HG03565 (cell line): ENCODE measurements around the gene GIGYF1.
"Not testable (repeated sequence)": the region's sequence is repeated elsewhere in the genome, so short reads cannot be mapped to it uniquely, and the experiment has no call there.

Experiments
- ATAC-seq: cut with Tn5 transposase; IDR thresholded peaks from one replicate; pipeline ENCODE4 v1.9.1; 2021; ENCODE audit warnings: mild to moderate bottlenecking, moderate library complexity; ENCODE audit not compliant: unreplicated experiment

GIGYF1 gene

GRCh38 chr7:100694098-100694745 lies at the start of gene GIGYF1:
GIGYF1 (minus strand) TSS chr7:100694250; CDS start chr7:100688238, 6,012 bp downstream.
- ATAC-seq: no peak

GRCh38 chr7:100739934-100740333 lies 45.9 kb upstream of the GIGYF1 start:
- ATAC-seq: no peak

- no peak for ATAC-seq
Measured at GRCh38 chr7:100736671-100737070, 42.6 kb upstream of the GIGYF1 start.

- ATAC-seq: no peak
Measured at GRCh38 chr7:100735730-100736129, 41.7 kb upstream of the GIGYF1 start.

DNA sequence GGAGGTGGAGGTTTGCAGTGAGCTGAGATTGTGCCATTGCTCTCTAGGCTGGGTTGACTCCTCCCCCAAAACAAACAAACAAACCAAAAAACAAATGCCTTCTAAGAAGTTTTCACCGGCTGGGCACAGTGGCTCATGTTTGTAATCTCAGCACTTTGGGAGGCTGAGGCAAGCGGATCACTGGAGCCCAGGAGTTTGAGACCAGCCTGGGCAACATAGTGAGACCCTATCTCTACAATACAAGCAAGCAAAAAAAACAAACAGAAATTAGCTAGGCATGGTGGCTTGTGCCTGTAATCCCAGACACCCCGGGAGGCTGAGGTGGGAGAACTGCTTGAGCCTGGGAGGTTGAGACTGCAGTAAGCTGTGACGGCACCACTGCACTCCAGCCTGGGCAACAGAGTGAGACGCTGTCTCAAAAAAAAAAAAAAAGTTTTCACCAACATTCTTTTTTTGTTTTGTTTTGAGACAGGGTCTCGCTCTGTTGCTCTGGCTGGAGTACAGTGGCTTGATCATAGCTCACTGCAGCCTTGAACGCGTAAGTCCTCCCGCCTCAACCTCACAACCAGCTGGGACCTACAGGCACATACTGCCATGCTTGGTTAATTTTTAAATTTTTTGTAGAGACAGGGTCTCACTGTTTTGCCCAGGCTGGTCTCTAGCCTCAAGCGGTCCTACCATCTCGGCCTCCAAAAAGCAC lies 38.0 kb upstream of the GIGYF1 start:
- no peak for ATAC-seq

DNA sequence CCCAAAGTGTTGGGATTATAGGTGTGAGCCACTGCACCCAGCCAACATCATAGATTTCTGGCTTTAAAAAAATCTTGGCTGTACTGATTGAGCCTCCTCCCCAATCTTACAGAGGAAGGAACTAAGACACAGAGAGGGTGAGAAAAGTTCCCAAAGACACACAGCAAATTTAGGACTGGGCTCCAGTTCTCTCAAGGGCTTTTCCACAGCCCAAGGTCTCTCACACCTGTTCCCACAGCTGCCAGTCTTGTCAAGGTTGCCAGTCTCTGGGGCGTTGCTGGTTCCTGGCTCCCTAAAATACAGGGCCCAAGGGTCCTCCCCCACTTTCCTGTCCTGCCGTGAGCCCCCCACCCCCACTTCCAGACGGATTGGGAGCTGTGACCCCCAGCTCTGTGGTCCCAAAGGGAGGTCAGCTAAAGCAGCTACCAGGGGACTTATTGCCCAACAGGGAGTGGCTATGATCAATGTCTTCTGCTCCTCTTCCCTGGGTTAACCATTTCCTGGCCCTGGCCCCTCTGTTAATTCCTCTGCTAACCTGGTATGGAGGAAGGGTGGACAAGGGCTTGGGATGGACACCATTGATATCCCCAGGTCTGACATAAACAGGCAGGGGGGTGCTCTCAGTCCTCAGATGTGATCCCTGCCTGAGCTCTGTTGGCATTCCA lies 36.2 kb upstream of the GIGYF1 start:
- ATAC-seq: no peak

- no peak for ATAC-seq
Measured at GRCh38 chr7:100728196-100728595, 34.1 kb upstream of the GIGYF1 start.

DNA sequence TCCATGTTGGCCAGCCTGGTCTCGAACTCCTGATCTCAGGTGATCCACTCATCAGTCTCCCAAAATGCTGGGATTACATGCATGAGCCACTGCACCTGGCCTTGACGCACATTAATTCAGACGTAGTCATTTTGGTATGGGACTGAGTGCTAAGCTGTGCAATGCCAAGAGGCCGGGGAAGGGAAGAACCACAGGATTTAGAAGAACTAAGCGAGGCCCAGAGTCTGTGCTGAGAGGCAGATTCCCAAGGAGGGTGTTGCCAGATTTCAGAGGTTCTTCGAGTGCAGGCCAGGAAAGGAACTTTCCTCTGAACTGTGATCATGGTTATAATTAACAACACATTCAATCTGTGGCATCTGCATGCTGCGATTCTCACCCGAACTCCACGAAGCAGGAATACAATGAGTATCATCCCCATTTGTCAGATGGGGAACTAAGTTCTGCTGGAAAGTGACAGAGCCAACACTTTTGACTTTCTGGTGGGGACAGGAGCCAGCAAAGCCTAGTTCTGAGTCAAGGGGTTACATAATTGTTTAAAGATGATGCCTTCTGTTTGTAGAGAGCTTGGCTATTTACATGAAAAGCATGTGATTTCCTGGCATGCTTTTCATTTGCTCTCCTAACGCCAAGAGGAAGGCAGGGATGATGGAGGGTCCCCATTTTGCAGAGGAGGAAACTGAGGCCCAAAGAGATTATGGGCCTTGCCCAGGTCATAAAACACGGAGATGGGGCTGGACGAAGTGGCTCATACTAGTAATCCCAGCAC lies 33.1 kb upstream of the GIGYF1 start:
- ATAC-seq: no peak

GRCh38 chr7:100724364-100724763 lies 30.3 kb upstream of the GIGYF1 start:
- not testable (repeated sequence) for ATAC-seq

DNA sequence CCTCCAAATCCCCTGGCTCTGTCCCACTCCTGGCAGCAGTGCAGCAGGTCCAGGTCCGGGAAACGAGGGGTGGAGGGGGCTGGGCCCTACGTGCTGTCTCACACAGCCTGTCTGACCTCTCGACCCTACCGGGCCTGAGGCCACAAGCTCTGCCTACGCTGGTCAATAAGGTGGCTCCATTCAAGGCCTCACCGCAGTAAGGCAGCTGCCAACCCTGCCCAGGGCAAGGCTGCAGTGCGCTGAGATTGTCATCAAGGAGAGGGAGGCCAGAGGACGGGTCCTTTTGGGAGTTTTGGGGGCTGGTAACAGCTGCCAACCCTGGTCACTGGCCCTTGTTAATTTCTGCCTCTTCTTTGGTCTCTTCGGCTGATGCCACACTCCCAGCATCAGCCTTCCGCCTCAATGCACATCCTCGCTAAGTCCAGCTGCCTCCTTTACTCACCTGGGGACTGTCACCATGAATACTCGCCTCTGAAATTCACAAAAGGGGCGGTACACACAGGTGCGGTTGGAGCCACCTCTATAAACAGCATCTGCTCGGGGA lies 29.8 kb upstream of the GIGYF1 start:
- no peak for ATAC-seq

DNA sequence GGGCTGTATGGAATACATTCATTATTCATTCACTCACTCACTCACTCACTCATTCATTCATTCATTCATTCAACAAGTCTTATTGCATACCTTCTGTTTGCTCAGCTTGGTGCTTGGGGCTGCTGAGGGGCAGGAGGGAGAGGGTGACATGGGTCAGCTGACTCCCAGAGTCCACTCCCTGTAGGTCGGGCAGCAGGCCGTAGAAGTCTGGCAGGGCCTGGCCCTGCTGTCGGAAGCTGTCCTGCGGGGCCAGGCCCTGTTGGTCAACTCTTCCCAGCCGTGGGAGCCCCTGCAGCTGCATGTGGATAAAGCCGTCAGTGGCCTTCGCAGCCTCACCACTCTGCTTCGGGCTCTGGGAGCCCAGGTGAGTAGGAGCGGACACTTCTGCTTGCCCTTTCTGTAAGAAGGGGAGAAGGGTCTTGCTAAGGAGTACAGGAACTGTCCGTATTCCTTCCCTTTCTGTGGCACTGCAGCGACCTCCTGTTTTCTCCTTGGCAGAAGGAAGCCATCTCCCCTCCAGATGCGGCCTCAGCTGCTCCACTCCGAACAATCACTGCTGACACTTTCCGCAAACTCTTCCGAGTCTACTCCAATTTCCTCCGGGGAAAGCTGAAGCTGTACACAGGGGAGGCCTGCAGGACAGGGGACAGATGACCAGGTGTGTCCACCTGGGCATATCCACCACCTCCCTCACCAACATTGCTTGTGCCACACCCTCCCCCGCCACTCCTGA lies 28.6 kb upstream of the GIGYF1 start:
- ATAC-seq: no peak

DNA sequence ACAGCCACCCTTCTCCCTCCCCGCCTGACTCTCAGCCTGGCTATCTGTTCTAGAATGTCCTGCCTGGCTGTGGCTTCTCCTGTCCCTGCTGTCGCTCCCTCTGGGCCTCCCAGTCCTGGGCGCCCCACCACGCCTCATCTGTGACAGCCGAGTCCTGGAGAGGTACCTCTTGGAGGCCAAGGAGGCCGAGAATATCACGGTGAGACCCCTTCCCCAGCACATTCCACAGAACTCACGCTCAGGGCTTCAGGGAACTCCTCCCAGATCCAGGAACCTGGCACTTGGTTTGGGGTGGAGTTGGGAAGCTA lies 27.4 kb upstream of the GIGYF1 start:
- no peak for ATAC-seq

DNA sequence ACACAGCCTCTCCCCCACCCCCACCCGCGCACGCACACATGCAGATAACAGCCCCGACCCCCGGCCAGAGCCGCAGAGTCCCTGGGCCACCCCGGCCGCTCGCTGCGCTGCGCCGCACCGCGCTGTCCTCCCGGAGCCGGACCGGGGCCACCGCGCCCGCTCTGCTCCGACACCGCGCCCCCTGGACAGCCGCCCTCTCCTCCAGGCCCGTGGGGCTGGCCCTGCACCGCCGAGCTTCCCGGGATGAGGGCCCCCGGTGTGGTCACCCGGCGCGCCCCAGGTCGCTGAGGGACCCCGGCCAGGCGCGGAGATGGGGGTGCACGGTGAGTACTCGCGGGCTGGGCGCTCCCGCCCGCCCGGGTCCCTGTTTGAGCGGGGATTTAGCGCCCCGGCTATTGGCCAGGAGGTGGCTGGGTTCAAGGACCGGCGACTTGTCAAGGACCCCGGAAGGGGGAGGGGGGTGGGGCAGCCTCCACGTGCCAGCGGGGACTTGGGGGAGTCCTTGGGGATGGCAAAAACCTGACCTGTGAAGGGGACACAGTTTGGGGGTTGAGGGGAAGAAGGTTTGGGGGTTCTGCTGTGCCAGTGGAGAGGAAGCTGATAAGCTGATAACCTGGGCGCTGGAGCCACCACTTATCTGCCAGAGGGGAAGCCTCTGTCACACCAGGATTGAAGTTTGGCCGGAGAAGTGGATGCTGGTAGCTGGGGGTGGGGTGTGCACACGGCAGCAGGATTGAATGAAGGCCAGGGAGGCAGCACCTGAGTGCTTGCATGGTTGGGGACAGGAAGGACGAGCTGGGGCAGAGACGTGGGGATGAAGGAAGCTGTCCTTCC lies 26.8 kb upstream of the GIGYF1 start:
- ATAC-seq: no peak

- ATAC-seq: no peak
Measured at GRCh38 chr7:100720279-100720670, 26.2 kb upstream of the GIGYF1 start, which contains the start of gene EPO. EPO (plus strand) TSS chr7:100720468; CDS start chr7:100720981, 513 bp downstream.

DNA sequence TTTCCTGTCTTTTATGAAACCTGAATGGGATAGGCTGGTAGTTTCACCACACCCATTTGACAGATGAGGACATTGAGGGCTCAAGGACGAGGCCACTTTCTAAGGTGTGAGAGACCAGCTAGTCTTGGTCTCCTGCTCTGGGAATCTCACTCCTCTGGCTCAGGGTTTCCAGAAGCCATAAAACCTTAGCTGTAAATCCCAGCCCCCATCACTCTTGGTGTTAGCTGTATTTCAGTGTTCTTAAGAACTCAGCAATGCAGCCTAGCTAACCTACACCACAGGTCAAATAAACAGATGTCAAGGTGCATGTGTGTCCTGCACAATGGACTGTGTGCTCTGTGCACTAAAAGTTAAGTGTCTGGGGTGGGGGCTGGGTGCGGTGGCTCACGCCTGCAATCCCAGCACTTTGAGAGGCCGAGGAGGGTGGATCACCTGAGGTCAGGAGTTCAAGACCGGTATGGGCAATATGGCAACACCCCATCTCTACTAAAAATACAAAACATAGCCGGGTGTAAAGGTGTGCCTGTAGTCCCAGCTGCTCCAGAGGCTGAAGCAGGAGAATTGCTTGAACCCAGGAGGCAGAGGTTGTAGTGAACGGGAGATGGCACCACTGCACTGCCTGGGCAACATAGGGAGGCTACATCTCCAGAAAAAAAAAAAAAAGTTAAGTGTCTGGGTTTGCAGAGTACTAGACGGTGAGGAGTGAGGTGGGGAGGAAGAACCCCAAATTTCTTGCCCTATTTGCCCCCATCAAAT lies 25.7 kb upstream of the GIGYF1 start:
- no peak for ATAC-seq

DNA sequence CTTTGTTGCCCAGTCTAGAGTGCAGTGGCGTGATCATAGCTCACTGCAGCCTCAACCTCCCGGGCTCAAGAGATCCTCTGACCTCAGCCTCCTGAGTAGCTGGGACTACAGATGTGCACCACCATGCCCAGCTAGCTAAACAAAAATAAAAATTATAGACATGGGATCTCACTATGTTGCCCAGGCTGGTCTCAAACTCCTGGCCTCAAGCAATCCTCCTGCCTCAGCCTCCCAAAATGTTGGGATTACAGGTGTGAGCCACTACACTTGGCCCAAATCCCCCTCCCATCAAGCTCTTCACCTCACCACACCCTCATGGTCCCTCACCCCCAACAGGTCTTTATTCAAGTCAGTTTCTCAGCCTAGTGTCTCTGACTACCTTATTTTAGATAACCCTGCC lies 23.0 kb upstream of the GIGYF1 start:
- ATAC-seq: not testable (repeated sequence)

- no peak for ATAC-seq
Measured at GRCh38 chr7:100714725-100715124, 20.7 kb upstream of the GIGYF1 start.

DNA sequence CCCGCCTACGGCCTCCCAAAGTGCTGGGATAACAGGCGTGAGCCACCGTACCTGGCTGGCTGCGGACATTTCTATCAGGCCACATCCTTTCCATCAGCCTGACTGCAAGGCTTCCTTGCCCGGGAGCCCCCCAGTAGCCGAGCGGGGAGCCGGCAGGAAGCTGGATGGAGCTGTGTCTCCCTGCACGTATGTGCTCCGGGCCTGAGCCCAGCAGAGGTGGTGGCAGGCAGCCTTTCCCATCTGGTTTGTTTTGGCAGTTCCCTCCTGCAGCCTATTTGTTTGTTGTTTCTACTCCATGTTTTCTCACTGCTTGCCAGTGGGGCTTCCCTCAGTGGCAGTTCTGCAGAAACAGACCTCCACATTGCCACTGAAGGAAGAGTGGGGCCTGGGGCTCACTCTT lies 17.3 kb upstream of the GIGYF1 start:
- ATAC-seq: no peak

GRCh38 chr7:100710452-100710851 lies 16.4 kb upstream of the GIGYF1 start:
- ATAC-seq: no peak
